ENCODE data around the gene C17orf50.

C17orf50 gene

DNA sequence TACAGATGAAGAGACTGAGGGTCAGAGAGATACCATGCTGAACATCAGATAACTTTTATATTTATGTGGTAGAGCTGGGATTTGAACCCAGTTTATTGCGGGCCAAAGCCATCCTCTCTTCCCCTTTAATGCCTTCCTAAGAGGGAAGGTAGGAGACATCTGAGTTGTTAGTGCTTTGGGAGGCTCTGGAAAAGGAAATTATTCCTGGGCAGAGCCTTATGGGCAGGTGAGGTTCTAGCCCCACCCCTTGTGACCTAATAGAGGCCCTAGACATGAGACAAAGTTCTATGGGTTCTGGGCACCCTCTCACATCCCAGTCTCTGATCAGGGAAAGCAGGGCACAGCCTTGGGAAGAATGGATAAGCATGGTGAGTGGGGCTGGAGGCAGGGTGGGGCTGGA is at the start of gene C17orf50:
TSS of gene C17orf50 (plus strand) at position 301 of the 400 bp plus-strand sequence. CDS start at position 356, 55 bp downstream.
- no peak for DNase-seq

DNA sequence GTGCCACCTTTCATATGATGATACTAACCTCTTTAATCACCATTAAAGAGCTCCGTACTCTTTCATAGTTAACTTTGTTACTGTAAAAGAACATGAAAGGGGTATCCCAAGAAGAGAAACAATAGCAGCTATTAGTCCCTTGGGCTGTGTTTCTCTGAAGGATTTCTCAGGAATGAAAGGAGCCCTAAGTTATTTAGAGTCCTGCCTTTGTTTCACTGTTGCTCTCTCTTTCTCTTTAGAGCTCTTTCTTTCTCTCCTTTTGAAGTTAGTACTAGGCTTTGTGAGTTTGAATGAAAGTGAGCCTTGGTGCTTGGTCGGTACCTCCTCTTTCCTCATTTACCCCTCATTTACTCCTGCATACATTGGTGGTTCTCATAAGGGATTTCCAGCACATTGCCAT is 49.7 kb upstream of the C17orf50 start:
- DNase-seq: no peak

- DNase-seq: no peak
These were observed 47.5 kb upstream of the C17orf50 start for GRCh38 chr17:35713069-35713728.

DNA sequence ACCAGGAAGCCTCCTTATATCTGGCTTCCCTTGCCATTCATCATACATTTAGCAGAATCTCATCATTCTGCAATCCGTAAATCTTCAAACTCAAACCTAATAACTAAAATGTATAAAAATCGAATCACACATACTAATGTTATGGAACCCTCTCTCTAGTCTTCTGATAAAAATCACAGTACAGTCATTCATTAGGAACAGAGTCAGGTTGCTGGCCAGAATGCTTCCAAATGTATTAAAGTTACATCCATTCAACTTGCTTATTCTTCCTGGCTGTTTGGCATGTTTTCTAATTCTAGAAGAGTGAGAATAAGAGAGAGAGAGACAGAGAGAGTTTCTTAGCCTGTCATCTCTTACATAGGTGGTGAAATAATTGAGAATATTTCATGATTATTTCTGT is 45.7 kb upstream of the C17orf50 start:
- no peak for DNase-seq

- DNase-seq: no peak
These were observed 45.3 kb upstream of the C17orf50 start for GRCh38 chr17:35715416-35715815.

GRCh38 chr17:35716173-35716572 is 44.5 kb upstream of the C17orf50 start:
- DNase-seq: no peak

DNA sequence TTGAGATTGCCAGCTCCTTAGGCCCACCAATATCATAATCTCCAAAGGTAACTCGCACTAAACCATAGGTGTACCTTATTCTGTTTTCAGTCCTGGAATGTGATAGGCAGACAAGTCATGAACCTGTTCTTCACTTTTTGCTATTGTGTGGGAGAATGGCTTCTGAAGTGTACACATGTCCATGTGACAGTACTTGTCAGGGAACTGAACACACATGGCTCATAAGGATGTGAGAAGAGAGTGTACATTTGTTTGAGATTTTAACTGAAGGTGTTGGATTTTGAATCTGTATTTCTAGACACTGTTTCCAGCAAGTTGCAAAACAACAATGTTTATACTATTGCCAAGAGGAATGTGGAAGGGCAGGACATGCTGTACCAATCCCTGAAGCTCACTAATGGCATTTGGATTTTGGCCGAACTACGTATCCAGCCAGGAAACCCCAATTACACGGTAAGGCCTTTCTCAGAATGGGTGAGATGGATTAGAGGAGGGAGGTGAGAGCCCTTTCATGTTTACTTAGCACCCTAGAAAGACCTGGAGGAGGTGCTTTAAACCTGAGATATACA is 43.7 kb upstream of the C17orf50 start:
- no peak for DNase-seq

- no peak for DNase-seq
These were observed 43.2 kb upstream of the C17orf50 start for GRCh38 chr17:35717475-35717874.

- no peak for DNase-seq
These were observed 37.0 kb upstream of the C17orf50 start for GRCh38 chr17:35723735-35724134.

DNA sequence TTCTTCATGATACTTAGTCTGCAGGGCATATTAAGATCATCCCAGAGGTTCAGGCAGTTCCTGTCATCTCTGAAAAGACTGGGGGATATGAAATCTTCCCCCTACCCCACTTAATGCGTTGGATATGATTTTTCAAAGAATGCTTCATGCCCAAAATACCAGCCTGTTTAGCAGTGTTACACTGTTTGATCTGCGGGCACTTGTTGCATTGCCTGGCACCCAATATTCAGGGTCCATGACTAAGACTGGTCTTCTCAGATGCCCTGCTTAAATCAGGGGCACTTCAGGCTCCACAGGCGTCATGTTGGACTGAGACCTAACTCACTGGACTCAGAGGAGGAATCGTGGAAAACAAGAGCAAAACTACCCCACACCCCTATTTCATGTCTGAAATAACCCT is 35.6 kb upstream of the C17orf50 start:
- DNase-seq: no peak

GRCh38 chr17:35725802-35726126 is 34.9 kb upstream of the C17orf50 start:
- no peak for DNase-seq

- no peak for DNase-seq
These were observed 34.3 kb upstream of the C17orf50 start for GRCh38 chr17:35726127-35726952.

- no peak for DNase-seq
These were observed 33.7 kb upstream of the C17orf50 start for GRCh38 chr17:35726953-35727460.

GRCh38 chr17:35727635-35728034 is 33.1 kb upstream of the C17orf50 start:
- DNase-seq: no peak

DNA sequence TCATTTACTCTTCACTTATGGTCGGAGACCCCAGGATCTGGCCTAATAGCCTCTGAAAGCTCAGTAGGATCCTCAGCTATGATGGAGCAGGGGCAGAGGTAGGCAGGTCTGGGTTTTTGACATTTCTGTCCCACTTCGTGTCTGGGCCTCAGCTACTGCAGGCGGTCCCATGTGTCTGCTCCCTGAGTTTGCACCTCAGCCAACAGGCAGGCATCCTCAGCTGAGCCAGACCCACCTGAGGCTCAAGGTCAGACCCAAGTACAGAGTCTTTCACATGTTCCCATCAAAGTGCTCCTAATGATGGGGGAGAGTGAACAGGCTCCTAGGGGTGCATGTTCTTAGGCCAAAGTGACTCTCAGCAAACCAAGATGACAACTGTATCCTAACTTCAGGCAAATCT is 32.1 kb upstream of the C17orf50 start:
- DNase-seq: no peak

- DNase-seq: no peak
These were observed 31.3 kb upstream of the C17orf50 start for GRCh38 chr17:35729405-35729833.

DNA sequence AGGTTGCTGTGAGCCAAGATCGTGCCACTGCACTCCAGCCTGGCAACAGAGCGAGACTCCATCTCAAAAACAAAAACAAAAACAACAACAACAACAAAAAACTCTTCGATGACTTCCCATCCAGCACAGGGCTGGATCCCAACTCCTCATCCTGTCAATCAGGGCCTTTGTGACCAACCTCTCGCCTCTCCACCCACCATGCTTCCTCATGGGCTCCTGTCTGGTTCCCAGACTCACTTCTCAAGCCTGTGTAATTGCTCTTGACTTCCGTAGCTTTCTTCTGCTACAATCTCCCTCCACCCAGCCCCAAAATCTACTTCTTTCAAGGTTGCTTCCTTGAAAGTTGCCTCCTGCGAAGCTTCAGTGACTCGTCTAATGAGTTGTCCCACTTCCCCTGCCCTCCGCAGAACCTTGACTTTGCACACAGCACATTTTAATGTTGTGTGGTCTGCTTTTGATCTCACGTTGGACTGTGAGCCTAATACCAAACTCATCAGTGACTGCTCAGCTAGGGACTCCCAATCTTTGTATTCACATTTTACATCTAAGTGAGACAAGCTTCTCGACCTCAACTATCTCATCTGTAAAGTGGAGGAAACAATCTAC is 30.2 kb upstream of the C17orf50 start:
- DNase-seq: no peak

- DNase-seq: no peak
These were observed 29.3 kb upstream of the C17orf50 start, which contains the start of gene RASL10B for GRCh38 chr17:35731239-35731916. Gene RASL10B, plus strand, starts transcription at chr17:35731639. Its CDS starts 3,546 bp downstream, at chr17:35735185.

DNA sequence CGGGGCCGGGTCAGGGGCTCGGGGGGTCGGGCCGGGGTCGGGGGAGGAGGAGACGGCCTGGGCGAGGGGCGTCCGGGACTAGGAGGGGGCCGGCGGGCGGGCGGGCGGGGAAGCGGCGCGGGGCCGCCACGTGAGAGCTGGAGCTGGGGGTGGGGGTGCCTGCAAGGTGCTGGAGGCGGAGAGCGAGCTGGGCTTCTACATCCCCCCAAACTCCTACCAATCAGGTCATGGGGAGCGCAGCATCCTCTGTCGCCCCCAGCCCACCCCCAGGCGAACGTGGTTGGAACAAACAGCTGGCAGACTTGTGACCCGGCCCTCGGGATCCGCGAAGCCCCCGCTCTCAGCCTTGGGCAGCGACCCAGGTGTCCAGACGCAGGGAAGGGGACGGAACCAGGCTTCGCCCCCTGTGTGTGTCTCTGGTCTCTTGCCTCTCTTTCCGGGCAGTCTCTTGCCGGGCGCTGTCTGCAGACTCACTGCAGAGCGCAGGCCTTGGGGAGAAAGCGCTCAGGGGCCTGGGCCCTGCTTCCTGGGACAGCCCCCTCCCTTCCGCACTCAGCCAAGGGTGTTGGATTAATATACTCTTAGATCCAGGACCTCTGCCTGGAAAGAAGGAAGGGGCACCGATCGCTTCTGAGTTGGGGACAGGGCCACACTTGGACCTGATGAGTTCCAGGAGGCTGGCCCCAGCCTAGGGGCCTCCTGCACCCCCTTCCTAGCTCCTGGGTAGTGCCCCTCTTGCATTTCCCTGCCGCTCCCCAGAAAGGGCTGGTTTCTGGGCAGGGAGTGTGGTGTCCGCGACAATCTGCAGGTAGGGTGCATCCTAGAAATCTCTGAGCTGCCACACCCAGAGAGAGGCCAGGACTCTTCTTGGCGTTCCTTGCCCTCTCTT is 28.5 kb upstream of the C17orf50 start:
- no peak for DNase-seq

GRCh38 chr17:35732806-35733136 is 27.9 kb upstream of the C17orf50 start:
- no peak for DNase-seq

DNA sequence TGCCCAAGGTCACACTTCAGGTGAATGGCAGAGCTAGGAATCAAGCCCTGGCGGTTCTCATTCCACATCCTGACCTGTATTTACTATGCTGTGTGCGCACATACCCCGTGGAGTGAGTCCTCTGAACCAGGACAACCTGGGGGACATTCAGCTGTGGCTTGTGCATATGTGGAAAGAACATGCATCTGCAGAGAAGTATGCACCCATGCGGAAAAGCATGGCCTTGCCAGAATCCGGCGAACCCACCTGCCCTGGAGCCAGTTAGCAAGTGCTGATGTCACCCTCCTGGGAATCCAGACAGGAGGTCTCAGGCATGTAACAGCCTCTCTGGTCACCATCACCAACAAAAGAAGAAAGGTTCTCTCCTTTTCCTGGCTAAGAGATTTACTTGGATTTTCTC is 27.3 kb upstream of the C17orf50 start:
- DNase-seq: no peak

DNA sequence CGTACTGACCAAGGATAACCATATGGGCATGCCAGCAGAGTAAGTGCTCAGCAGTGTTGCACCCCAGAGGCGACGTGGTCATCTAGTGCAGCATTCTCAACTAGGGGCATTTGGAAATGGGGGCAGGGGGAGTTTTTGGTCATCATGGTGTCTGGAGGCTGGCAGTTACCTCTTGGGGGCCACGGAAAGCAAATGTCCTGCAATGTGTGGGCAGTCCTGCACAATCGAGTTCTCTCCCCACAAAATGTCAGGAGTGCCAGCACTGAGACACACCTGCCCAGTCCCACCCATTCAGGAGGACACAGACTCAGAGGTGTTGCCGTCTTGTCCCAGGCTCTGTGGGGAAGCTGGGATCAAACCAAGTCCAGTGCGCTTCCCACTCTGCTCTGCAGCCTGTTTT is 26.3 kb upstream of the C17orf50 start:
- DNase-seq: no peak

Data from NCI-H510A (cell line).